ENCODE measurements around the gene MAPKAP1.

- TF ChIP-seq POLR2A (IDR thresholded peaks at IDR 0.05; ENCODE audit: low read depth, low read length) (no peak), TAF1 (IDR thresholded peaks at IDR 0.05; ENCODE audit: low read depth, low read length) (no peak), POLR2AphosphoS5 (IDR thresholded peaks at IDR 0.05; ENCODE audit: low read depth, low read length) (no peak)
These were observed 50.4 kb downstream of the MAPKAP1 start for GRCh38 chr9:125656560-125656959.
